Measurements from ENCODE around the gene GFOD1. TPM values are rescaled to one million over a fixed set of nuclear protein-coding genes. Genes with fewer than 3 reads are reported as not detected.
"Not testable (repeated sequence)": the region's sequence is repeated elsewhere in the genome, so short reads cannot be mapped to it uniquely, and the experiment has no call there.

Gene GFOD1
- total RNA-seq, 1 experiment from 2014 or later = not detected

GRCh38 chr6:13354331-13355042 is 132.9 kb downstream of the GFOD1 start:
- no peak for DNase-seq (ENCODE audit: low spot score)

GRCh38 chr6:13352165-13352564 is 135.2 kb downstream of the GFOD1 start:
- in situ Hi-C loops (cut with HindIII; ENCODE audit: low sequenced_read_pairs) = no loop called here
- no peak for DNase-seq (ENCODE audit: low spot score)

More at GRCh38 chr6:13354331-13355042, 132.9 kb downstream of the GFOD1 start:
- in situ Hi-C loops (cut with HindIII; ENCODE audit: low sequenced_read_pairs) = no loop called here

- no peak for DNase-seq (ENCODE audit: low spot score)
- in situ Hi-C loops (cut with HindIII; ENCODE audit: low sequenced_read_pairs) = no loop called here
These were observed 136.1 kb downstream of the GFOD1 start for GRCh38 chr6:13351271-13351670.

GRCh38 chr6:13349811-13350506 is 137.4 kb downstream of the GFOD1 start:
- in situ Hi-C loops (cut with HindIII; ENCODE audit: low sequenced_read_pairs) = no loop called here
- DNase-seq (ENCODE audit: low spot score) = no peak

GRCh38 chr6:13348334-13349113 is 138.9 kb downstream of the GFOD1 start:
- in situ Hi-C loops (cut with HindIII; ENCODE audit: low sequenced_read_pairs) = no loop called here
- no peak for DNase-seq (ENCODE audit: low spot score)

GRCh38 chr6:13346245-13346644 is 141.2 kb downstream of the GFOD1 start:
- DNase-seq (ENCODE audit: low spot score) = no peak
- in situ Hi-C loops (cut with HindIII; ENCODE audit: low sequenced_read_pairs) = no loop called here

GRCh38 chr6:13342414-13343019 is 144.9 kb downstream of the GFOD1 start:
- in situ Hi-C loops (cut with HindIII; ENCODE audit: low sequenced_read_pairs) = no loop called here
- no peak for DNase-seq (ENCODE audit: low spot score)

GRCh38 chr6:13339863-13340630 is 147.4 kb downstream of the GFOD1 start:
- in situ Hi-C loops (cut with HindIII; ENCODE audit: low sequenced_read_pairs) = no loop called here

GRCh38 chr6:13338038-13338437 is 149.4 kb downstream of the GFOD1 start:
- no peak for DNase-seq (ENCODE audit: low spot score)
- in situ Hi-C loops (cut with HindIII; ENCODE audit: low sequenced_read_pairs) = no loop called here

More at GRCh38 chr6:13339863-13340630, 147.4 kb downstream of the GFOD1 start:
- DNase-seq (ENCODE audit: low spot score) = no peak

GRCh38 chr6:13336553-13336952 is 150.8 kb downstream of the GFOD1 start:
- in situ Hi-C loops (cut with HindIII; ENCODE audit: low sequenced_read_pairs) = no loop called here

GRCh38 chr6:13334953-13335352 is 152.4 kb downstream of the GFOD1 start:
- in situ Hi-C loops (cut with HindIII; ENCODE audit: low sequenced_read_pairs) = no loop called here
- no peak for DNase-seq (ENCODE audit: low spot score)

More at GRCh38 chr6:13336553-13336952, 150.8 kb downstream of the GFOD1 start:
- DNase-seq (ENCODE audit: low spot score) = peak; percentile 85

- in situ Hi-C loops (cut with HindIII; ENCODE audit: low sequenced_read_pairs) = no loop called here
- no peak for DNase-seq (ENCODE audit: low spot score)
These were observed 155.1 kb downstream of the GFOD1 start for GRCh38 chr6:13332349-13332706.

- in situ Hi-C loops (cut with HindIII; ENCODE audit: low sequenced_read_pairs) = no loop called here
- peak; percentile 50 for DNase-seq (ENCODE audit: low spot score)
These were observed 155.7 kb downstream of the GFOD1 start for GRCh38 chr6:13331516-13332348.

GRCh38 chr6:13328875-13329183 is 158.6 kb downstream of the GFOD1 start:
- in situ Hi-C loops (cut with HindIII; ENCODE audit: low sequenced_read_pairs) = no loop called here
- no peak for DNase-seq (ENCODE audit: low spot score)

- in situ Hi-C loops (cut with HindIII; ENCODE audit: low sequenced_read_pairs) = no loop called here
- peak; percentile 87 for DNase-seq (ENCODE audit: low spot score)
These were observed 159.1 kb downstream of the GFOD1 start, which contains the start of gene TBC1D7 for GRCh38 chr6:13328076-13328874. TSS of gene TBC1D7 (minus strand) at chr6:13328537. CDS start at chr6:13326898, 1,639 bp downstream.

GRCh38 chr6:13327691-13328075 is 159.7 kb downstream of the GFOD1 start:
- in situ Hi-C loops (cut with HindIII; ENCODE audit: low sequenced_read_pairs) = no loop called here
- no peak for DNase-seq (ENCODE audit: low spot score)

- DNase-seq (ENCODE audit: low spot score); in situ Hi-C loops (cut with HindIII; ENCODE audit: low sequenced_read_pairs): not testable (repeated sequence)
These were observed 161.3 kb downstream of the GFOD1 start for GRCh38 chr6:13326031-13326586.

Measured in G401 (cell line).